WERI-Rb-1 (cell line): ENCODE data around the gene AKT1.

ENCODE experiments used
- DNase-seq: peaks from one replicate; pipeline ENCODE4 v3.0.0-alpha.2; 2020
- H3K27ac ChIP-seq: fragments of 250-450 bp; sonication (Bioruptor Pico); 2 replicates; pipeline ENCODE4 v1.5.1; 2020; ENCODE audit warnings: mild to moderate bottlenecking, moderate library complexity
- H3K27me3 ChIP-seq: fragments of 250-450 bp; sonication (Bioruptor Pico); 2 replicates; pipeline ENCODE4 v1.5.1; 2021; ENCODE audit warnings: mild to moderate bottlenecking, low read depth, moderate library complexity; ENCODE audit not compliant: insufficient read depth, severe bottlenecking
- H3K36me3 ChIP-seq: fragments of 250-450 bp; sonication (Bioruptor Pico); 2 replicates; pipeline ENCODE4 v1.5.1; 2020; ENCODE audit warnings: mild to moderate bottlenecking, moderate library complexity
- H3K4me3 ChIP-seq: 2 replicates; pipeline ENCODE4 v1.5.1; 2011; ENCODE audit warnings: low read depth, mild to moderate bottlenecking, control low read depth, low read length
- H3K9me3 ChIP-seq: fragments of 250-450 bp; sonication (Bioruptor Pico); 2 replicates; pipeline ENCODE4 v1.5.1; 2021; ENCODE audit warnings: mild to moderate bottlenecking, moderate library complexity; ENCODE audit not compliant: severe bottlenecking
- TF ChIP-seq, protein P1 (sequence below): IDR thresholded peaks from 2 replicates; pipeline ENCODE4 v1.5.1; 2011; ENCODE audit warnings: low read depth, mild to moderate bottlenecking, control low read depth, inconsistent platforms, low read length

Gene AKT1

DNA sequence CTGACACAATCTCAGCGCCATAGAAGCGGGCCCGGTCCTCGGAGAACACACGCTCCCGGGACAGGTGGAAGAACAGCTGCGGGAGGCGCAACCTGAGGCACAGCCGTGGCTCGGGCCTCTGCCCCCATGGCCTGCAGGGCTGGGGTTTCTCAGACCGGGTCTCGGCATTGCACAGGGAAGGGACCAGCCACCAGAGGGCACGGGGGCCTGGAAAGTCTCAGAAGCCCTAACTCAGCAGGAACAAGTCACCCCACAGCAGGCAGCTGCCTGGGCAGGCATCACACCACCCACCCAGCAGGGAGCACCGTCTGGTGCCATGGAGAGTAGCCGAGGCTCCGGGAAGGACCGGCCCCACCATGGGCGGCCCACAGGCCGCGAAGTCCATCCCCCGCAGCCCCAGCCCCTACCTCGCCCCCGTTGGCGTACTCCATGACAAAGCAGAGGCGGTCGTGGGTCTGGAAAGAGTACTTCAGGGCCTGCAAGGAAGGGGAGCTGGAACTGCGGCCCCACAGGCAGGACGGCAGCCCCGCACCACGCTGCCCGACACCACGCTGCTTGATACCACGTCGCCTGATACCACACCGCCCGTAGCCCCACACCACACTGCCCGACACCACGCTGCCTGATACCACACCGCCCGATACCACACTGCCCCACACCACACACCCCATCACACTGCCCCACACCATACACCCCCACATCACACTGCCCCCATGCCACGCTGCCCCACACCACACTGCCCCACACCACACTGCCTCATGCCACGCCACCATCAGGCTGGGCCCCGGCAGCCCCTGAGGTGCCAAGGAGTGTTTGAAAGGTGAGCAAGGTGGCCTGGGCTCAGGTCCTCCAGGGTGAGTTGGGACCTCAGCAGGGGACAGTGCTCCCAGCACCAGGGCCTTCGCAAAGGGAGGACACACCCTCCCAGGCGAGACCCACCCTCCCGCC is 21.8 kb downstream of the AKT1 start:
- peaks cover 59% of the 10 kb centered on the region for H3K36me3 ChIP-seq
- no peak overlapping the region for H3K27ac ChIP-seq
- no peaks in the 10 kb centered on the region for H3K27me3 ChIP-seq
- no peak overlapping the region for H3K4me3 ChIP-seq
- peaks cover 8% of the 10 kb centered on the region for H3K9me3 ChIP-seq
- peak; percentile 34 for DNase-seq
- TF ChIP-seq, protein P1, sequence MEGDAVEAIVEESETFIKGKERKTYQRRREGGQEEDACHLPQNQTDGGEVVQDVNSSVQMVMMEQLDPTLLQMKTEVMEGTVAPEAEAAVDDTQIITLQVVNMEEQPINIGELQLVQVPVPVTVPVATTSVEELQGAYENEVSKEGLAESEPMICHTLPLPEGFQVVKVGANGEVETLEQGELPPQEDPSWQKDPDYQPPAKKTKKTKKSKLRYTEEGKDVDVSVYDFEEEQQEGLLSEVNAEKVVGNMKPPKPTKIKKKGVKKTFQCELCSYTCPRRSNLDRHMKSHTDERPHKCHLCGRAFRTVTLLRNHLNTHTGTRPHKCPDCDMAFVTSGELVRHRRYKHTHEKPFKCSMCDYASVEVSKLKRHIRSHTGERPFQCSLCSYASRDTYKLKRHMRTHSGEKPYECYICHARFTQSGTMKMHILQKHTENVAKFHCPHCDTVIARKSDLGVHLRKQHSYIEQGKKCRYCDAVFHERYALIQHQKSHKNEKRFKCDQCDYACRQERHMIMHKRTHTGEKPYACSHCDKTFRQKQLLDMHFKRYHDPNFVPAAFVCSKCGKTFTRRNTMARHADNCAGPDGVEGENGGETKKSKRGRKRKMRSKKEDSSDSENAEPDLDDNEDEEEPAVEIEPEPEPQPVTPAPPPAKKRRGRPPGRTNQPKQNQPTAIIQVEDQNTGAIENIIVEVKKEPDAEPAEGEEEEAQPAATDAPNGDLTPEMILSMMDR, result peak; percentile 43

DNA sequence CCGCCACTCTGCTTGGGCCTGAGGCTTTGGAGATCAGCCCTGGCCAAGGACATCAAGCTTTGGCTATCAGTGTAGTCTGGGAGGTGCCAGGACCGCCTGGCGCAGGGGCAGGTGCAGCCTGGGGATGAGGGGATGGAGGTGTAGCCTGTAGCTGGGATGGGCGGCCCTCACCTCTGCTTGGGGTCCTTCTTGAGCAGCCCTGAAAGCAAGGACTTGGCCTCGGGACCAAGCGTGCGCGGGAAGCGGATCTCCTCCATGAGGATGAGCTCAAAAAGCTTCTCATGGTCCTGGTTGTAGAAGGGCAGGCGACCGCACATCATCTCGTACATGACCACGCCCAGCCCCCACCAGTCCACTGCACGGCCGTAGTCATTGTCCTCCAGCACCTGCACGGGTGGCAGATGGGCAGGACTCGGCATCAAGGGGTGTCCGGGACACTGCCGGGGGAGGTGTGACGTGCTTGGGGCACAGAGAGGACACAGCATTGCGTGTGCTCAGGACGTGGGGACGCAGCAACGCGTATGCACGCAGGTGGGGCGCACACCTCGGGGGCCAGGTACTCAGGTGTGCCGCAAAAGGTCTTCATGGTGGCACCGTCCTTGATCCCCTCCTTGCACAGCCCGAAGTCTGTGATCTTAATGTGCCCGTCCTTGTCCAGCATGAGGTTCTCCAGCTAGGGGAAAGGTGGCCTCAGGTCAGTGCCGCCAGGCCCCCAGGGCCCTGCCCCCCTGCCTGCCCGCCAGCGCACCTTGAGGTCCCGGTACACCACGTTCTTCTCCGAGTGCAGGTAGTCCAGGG is 22.6 kb downstream of the AKT1 start:
- H3K27me3 ChIP-seq, result no peaks in the 10 kb centered on the region
- no peak for DNase-seq
- H3K27ac ChIP-seq, result no peak overlapping the region
- TF ChIP-seq, protein P1, result no peak
- H3K36me3 ChIP-seq, result peaks cover 59% of the 10 kb centered on the region
- H3K4me3 ChIP-seq, result no peak overlapping the region
- peaks cover 8% of the 10 kb centered on the region for H3K9me3 ChIP-seq

DNA sequence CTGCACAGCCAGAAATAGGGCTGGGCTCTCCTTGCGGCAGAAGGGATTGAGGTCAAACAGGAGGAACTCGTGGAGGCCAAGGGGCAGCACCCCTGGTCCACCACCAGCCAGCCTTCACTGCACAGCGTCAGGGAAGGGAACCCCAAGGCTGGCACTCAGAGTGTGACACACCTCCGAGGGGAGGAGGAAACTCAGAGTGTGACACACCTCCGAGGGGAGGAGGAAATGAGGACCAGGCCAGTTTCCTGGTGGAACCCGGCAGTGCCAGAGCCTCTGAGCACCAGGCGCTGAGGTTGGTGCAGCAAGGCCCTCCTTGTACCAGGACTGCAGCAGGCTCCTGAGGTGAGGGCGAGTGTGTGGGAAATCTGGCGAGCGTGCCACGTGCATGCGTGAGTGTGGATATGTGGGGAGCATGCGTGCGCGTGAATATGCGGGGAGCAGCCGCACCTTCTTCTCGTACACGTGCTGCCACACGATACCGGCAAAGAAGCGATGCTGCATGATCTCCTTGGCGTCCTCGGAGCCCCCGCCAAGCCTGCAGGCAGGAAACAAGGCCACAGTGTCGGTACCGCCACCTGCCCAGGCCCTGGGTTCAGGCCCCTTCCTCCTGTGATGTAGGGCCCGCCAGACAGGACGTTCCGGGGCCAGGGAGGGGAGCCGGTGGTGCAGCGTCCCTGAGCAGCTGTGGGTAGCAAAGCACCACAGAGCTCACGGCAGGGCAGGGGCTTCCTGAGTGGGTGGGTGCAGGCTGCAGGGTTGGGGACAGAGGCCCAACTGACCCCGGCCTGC is 23.4 kb downstream of the AKT1 start:
- Histone ChIP-seq H3K27ac (no peak overlapping the region), H3K36me3 (peaks cover 59% of the 10 kb centered on the region)
- TF ChIP-seq, protein P1, result no peak

DNA sequence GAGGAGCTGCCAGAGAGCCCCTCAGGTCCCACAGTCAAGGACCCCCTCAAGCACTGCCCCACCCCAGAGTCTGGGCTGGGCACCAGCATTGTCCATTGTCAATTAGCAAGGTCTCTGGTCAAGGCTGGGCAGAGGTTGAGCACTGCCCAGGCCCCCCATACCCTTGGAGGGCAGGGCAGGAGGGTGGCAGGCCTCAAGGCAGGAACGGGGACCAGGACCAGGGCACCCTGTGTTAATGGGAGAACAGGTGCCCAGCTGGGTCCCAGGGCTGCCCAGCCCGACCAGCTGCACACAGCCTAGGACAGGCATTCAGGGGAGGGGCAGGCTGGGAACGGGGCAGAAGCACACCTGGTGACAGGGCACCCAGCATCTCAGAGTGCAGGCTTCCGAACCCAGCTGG is 24.2 kb downstream of the AKT1 start:
- TF ChIP-seq, protein P1, result no peak
- peaks cover 8% of the 10 kb centered on the region for H3K9me3 ChIP-seq
- no peak overlapping the region for H3K27ac ChIP-seq
- H3K36me3 ChIP-seq, result peaks cover 53% of the 10 kb centered on the region
- H3K27me3 ChIP-seq, result no peaks in the 10 kb centered on the region
- no peak for DNase-seq
- H3K4me3 ChIP-seq, result no peak overlapping the region

More for the DNA sequence above, 23.4 kb downstream of the AKT1 start:
- peaks cover 8% of the 10 kb centered on the region for H3K9me3 ChIP-seq
- H3K4me3 ChIP-seq, result no peak overlapping the region
- DNase-seq, result no peak
- no peaks in the 10 kb centered on the region for H3K27me3 ChIP-seq

GRCh38 chr14:104770851-104771272 is 24.7 kb downstream of the AKT1 start:
- Histone ChIP-seq H3K36me3 (peaks cover 49% of the 10 kb centered on the region), H3K9me3 (peaks cover 8% of the 10 kb centered on the region), H3K27ac (no peak overlapping the region), H3K4me3 (no peak overlapping the region), H3K27me3 (no peaks in the 10 kb centered on the region)
- TF ChIP-seq, protein P1, result peak; percentile 85
- DNase-seq, result peak; percentile 37
